Dedifferentiated amniotic fluid mesenchymal stem cell (primary cell): ENCODE data around the gene TRAPPC3L.
A peak's percentile ranks its signal among the peaks of the same experiment; 100 is the strongest.

Experiments
- DNase-seq: peaks from one replicate; pipeline ENCODE4 v3.0.0-alpha.2; 2016; ENCODE audit errors: extremely low spot score

Gene TRAPPC3L

DNA sequence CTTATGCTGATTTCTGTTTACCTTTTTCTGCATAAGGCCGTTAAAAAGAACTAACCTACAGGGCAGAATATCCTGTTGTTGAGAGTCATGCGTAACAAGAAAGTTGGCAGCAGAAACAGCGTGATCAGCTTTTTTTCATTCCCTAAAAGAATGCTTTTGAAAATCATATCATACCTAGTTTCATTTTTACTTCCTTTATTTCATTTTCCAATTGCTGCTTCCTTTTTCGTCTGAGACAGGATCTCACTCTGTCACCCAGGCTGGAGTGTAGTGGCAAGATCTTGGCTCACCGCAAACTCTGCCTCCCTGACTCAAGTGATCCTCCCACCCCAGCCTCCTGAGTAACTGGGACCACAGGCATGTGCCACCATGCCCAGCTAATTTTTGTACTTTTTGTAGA lies 80.2 kb downstream of the TRAPPC3L start:
- no peak for DNase-seq

DNA sequence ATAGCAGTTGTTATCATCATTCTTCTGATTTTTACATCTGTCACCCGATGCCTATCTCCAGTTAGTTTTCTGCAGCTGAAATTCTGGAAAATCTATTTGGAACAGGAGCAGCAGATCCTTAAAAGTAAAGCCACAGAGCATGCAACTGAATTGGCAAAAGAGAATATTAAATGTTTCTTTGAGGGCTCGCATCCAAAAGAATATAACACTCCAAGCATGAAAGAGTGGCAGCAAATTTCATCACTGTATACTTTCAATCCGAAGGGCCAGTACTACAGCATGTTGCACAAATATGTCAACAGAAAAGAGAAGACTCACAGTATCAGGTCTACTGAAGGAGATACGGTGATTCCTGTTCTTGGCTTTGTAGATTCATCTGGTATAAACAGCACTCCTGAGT lies 82.2 kb downstream of the TRAPPC3L start:
- DNase-seq = no peak

DNA sequence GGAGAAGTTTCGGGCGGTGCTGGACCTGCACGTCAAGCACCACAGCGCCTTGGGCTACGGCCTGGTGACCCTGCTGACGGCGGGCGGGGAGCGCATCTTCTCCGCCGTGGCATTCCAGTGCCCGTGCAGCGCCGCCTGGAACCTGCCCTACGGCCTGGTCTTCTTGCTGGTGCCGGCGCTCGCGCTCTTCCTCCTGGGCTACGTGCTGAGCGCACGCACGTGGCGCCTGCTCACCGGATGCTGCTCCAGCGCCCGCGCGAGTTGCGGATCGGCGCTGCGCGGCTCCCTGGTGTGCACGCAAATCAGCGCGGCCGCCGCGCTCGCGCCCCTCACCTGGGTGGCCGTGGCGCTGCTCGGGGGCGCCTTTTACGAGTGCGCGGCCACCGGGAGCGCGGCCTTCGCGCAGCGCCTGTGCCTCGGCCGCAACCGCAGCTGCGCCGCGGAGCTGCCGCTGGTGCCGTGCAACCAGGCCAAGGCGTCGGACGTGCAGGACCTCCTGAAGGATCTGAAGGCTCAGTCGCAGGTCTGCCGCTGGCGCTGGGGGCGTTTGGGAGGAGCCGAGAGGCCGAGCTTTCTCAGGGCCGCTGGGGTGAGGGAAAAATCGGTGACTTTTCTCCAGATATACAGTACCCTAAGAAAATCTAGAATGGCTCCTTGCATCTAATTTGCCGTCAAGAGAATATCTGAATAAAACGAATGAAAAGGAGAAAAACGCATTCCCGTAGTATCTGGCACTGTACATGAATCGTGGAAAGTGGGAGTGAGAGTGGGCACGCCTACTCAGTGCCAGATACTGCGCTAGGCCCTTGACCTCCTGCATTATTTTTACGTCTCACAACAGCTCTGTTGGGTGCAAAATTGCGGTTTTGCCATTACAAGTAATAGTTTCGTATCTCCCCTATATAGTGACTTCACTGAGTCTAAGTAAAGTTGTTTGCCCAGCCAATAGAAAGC lies 83.3 kb downstream of the TRAPPC3L start:
- DNase-seq = no peak

DNA sequence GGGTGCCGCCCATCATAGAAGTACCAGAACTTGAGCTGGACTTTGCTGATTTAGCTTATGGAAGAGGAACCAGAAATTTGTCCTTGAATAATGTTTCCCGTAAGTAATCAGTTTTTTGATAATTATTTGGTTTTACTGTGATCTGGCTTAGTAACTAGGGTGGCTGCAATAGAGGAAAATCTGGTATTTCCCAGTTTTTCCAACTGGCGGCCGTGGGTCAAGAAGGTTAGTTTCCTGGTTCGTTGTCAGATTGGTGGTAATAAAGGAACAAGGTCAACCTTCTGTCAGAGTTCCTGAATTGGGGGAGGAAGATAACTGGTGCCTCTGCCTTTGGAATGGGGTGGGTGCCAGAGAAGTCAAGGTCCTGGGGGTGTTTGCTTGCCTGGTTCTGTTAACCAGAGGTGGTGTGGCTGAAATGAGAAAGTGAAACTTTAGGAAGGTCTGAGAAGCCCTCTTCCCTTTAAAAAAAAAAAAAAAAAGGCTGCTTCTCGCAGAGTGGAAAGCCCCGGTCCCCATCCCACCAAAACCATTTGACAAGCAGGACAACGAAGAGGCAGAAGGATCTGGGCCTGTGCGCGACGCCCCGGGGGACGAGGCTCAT lies 84.1 kb downstream of the TRAPPC3L start, which contains the start of gene CALHM6:
Gene CALHM6, plus strand, starts transcription at position 45 of the 601 bp plus-strand sequence. Its CDS starts 555 bp downstream, at position 600.
- no peak for DNase-seq

DNA sequence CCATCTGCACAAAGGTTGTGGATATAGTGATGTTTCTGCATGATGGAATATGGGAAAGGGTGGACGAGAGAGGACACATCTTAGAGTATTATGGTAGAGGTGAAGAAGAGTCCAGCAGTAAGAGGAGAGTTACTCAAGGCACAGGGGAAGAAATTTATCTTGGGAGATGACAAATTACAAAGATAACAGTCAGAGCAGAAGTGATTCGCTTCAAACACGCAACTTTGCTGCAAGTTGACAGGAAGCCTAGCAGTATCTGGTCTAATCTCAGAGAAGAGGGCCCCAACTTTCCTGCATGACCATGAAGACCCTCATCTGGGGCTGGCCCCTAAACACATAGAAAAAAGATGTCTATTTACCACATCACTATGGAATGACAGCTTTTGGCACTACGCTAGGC lies 85.6 kb downstream of the TRAPPC3L start:
- DNase-seq = no peak

DNA sequence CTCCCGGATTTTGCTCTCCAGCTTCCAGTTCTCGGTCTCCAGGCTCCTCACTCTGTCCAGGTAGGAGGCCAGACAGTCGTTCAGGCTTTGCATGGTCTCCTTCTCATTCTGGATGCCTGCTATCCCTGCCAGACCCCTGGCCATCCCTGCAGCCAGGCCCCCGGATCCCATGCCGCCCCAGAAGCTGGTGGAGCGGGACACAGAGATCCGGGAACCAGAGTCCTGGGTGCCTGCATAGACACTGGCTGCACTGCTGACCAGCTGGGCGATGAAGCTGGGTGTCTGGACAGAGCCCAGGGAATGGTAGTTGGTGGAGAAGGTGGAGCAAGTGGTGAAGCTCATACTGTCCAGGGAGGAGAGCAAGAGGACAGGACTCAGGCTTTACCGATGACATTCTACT lies 87.2 kb downstream of the TRAPPC3L start:
- DNase-seq = no peak

DNA sequence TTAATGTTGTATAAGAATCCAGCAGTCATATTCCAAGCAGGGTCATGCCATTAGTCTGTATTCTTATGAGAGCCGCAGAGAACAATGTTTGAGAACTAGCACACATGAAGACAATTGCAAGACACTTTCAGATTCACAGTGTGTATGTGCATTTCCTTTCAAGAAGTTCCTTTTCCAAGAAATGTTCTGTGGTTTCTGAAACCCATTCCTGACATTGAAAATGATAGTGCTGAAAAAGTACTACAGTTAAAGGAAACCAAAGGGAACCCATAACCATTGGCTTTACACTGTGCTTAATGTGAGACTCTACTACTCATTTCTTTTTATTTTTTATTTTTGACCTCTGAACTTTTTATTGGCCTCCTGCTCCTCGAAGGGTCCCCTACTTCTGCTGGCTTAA lies 88.6 kb downstream of the TRAPPC3L start:
- DNase-seq = no peak

DNA sequence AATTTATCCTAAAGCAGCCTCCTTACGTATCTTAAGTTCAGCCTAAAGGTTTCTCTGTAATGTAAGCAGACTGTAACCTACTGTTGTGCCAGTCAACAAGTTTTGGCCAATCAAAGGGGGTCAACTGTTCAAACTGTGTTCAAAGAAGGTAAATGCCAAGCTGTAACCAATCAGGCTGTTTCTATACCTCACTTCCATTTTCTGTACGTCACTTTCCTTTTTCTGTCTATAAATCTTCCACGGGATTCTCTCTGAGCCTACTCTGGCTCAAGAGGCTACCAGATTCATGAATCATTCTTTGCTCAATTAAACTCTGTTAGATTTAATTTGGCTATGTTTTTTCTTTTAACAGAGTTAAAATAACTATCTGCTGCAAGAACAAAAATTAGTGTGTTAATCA lies 89.4 kb downstream of the TRAPPC3L start:
- DNase-seq = no peak

DNA sequence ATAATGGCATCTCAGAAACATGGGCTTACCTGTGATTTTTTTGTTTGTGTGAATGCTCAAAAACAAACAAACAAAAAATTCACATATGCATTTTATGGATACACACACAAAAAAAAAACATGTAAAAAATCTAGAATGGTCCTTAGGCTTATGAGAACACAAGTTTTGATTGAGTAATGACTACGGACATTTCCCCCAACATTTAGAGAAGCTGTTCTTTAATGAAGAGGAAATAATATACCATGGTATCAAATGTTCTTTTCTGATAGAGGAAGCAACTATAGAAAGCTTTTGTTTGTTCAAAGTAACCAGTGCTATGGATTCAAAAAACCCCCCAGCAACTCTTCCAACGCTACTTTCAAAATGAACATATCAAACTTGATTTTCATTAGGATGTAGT lies 93.0 kb downstream of the TRAPPC3L start:
- DNase-seq = no peak

DNA sequence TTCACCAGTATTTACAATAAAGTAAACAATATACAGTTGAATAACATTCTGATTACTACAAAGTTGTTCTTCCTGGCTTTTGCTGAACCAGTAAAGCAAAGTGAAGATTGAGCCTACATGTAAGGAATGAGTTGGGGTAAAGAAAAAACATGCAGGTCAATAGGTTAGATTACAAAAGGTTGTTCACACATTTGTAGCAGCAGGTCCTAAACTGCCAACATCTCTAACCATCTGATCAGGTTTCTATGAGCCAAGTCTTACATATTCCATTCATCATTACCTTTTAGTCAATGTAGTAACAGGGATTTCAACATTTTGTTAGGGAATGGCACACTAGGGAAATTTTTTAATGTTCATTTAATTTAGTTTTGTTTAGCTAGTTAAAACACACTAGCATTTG lies 93.6 kb downstream of the TRAPPC3L start:
- no peak for DNase-seq

DNA sequence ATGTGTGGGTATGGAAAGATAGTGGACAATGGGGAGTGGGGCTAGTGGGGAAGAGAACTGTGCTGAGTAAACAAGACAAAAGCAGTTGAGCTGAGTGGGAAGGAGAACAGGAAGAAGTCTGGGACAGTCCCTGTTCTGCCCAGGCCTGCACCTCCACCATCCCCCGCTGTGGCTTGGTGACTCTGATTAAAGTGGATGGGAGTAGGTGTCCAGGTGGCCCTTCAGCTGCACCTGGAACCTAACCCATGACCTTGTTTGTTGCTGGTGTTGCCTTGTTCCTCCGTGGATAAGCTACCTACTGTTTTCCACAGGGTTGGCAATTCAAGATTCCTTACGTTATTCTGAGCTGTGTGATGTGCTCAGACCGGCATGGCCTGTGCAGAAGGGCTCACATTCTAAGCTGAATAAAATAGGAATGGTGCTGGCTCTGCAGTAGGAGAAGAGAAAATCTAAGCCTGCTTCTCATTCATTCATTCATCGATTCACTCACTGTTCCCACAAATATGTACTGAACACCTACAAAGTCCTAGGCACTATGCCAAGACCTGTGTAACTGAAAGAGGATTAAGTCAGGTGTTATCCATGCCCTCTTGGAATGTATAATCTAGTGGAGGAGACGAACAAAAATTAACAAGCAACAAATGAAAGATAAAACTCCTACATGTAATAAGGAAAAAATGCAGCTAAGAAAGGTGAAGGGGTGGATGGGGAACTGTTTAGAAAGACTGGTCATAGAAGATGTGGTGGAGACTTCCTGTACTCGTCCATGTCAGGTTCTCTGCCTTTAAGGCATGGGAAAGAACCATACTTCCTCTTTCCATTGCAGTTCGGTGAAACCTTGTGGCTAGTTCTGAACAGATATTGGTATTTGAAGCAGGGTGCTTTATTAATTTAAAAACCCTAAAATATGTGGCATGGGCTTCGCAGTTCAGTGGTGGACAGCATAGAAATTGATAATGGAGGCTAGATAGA lies 94.4 kb downstream of the TRAPPC3L start:
- DNase-seq = no peak

DNA sequence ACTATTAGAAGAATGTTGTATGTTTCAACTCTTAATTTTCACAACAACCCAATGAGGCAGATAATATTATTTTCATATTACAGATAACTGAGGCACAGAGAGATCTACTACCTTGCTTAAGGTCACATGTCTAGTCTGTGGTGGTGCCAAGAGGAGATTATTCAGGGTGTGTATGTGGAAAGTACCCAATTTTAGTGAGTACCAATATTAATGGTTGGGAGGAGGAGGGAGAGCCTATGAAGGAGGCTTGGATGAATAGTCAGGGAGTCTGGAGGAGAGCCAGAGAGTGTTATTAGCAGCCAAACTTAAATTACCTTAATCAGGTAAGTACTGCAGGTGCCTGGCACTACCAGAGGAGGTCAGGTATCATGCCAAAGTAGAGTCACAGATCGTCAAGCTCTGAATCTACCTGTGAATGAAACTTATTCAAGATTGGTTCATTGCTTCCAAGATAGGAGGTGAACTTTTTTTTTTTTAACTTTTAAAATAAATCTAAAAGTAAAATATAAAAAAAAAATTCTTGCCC lies 95.2 kb downstream of the TRAPPC3L start:
- DNase-seq = no peak

DNA sequence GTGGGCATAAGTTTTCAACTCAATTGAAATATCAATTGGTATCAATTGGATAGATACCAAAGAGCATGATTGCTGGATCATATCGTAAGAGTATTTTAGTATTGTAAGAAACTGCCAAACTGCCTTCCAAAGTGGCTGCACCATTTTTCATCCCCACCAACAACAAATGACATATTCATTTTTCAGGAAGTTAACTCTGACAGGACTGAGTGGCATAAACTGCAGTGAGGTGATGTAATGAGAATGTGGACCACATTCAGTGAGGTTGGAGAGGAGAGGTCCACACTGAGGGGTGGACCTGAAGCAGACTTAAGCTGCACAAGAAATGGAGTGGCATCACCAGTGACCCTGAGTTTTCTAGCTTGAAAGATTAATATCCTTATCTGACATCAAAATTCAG lies 95.9 kb downstream of the TRAPPC3L start:
- no peak for DNase-seq

DNA sequence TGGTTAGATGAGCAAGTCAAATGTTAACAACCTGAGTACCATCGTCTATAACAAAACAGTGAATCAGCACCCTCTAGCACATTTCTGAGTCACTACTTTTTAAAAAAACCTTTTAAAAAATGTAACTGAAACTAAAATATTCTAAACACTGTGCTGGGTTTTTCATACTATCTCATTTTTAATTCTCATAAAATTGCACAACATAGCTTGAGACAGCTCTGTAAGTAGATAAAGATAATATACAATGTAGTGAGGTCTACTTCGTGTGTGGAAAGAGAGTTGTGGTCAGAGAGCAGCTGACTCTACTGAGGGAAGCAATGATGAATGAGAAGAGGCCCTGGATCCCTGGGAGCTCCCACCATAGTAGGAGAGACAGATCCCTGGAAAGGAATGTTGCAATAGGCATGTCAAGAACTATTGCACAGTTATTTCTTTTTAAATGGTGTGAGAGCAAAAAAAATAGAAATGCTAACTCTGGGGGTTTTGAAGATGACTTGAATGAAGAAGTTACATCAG lies 97.9 kb downstream of the TRAPPC3L start:
- DNase-seq = peak; percentile 89

DNA sequence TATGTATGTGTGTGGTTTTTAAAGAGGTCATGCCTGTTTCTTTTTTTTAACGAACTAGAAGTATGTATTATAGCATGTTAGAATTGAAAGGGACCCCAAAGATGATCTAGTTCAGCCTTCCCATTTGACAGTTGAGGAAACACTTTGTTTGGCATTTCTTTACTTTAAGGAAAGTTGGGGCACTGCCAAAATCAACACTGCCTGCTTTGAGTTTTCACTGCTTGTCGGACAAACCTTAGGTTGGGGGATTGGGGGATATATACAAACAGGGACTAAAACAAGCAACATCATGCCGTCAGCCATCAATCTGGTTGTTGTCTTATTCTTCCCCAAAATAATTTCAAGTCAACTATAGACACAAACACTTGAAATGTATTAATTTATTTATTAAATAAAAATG lies 98.4 kb downstream of the TRAPPC3L start:
- no peak for DNase-seq

DNA sequence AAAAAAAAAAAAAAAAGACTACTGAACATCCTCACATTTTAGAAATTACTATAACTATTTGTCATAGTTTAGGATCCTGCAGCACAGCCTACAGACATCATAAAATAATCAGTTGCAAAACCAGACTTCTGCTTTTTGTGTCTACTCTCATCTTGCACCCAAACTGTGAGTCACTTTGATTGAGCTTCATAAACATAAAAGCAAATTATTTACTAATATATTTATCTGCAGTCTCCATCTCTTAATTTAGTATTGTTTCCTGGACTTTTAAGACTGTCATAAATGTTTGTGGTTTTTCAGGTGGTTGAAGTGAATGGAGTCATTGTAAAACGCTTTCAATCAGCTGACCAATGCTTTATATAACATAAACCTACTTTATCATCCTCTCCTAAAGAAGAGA lies 99.1 kb downstream of the TRAPPC3L start:
- DNase-seq = no peak

DNA sequence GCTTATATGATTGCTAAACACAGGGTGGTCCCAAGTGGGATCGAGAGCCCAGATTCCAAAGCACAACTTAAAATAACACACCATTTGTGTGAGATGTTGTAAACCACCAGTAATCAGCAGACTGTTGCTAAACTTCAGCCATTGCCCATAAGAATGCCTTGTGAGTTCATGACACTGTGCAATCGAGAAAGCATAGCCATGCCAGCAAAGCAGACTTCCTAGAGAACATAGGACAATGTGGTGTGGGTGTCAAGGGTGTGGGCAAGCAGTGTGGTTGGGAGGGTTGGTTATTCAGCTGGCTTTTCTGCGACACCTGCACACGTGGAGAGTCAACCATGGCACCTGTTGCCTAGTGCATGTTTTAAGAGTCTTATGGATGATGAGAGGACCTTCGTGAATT lies 100.4 kb downstream of the TRAPPC3L start:
- DNase-seq = no peak
